A673 (cell line): ENCODE results near the gene CYTH4. TPM values are rescaled to one million over a fixed set of nuclear protein-coding genes. Genes with fewer than 3 reads are reported as not detected.

Experiments used
- BruUV-seq: library from RNA; stranded (reverse); fragments of 400-500 nt; replicated peaks from 2 replicates; lab custom pipeline; 2021; lab: Mats Ljungman, UMichigan
- CTCF ChIA-PET: fragments of 300-600 bp; sonication (Branson Sonifier 250); formaldehyde crosslinking; loops from one replicate; lab custom pipeline; 2022; ENCODE audit warnings: antibody characterized with exemption; lab: Charles Lee
- POLR2A ChIA-PET: fragments of 300-600 bp; sonication (Branson Sonifier 250); formaldehyde crosslinking; loops from one replicate; lab custom pipeline; 2022; ENCODE audit warnings: antibody characterized with exemption; ENCODE audit not compliant: low non-redundant PET; lab: Charles Lee
- DNase-seq: peaks from one replicate; pipeline ENCODE4 v3.0.0-alpha.2; 2015; ENCODE audit warnings: low spot score
- H3K27ac ChIP-seq: fragments of 200-600 bp; sonication (generic); 2 replicates; pipeline ENCODE4 v1.5.1; 2016; ENCODE audit warnings: mixed run types, low read depth, mild to moderate bottlenecking, mixed read lengths, antibody characterized with exemption, low read length; ENCODE audit not compliant: poor library complexity, severe bottlenecking
- H3K27me3 ChIP-seq: fragments of 200-600 bp; sonication (generic); replicated peaks from 2 replicates; pipeline ENCODE4 v1.6.1; 2017; ENCODE audit warnings: mixed run types, low read depth, mild to moderate bottlenecking, mixed read lengths, antibody characterized with exemption, low read length; ENCODE audit not compliant: insufficient read depth, poor library complexity
- H3K36me3 ChIP-seq: fragments of 200-600 bp; sonication (generic); 2 replicates; pipeline ENCODE4 v1.6.1; 2016; ENCODE audit warnings: mixed run types, mild to moderate bottlenecking, mixed read lengths, antibody characterized with exemption, low read length; ENCODE audit not compliant: insufficient read depth, poor library complexity, severe bottlenecking
- H3K4me1 ChIP-seq: fragments of 200-600 bp; sonication (generic); 2 replicates; pipeline ENCODE4 v1.6.1; 2017; ENCODE audit warnings: mixed run types, mild to moderate bottlenecking, mixed read lengths, antibody characterized with exemption, low read length; ENCODE audit not compliant: insufficient read depth, poor library complexity, severe bottlenecking
- H3K4me3 ChIP-seq: fragments of 200-600 bp; sonication (generic); 2 replicates; pipeline ENCODE4 v1.5.1; 2016; ENCODE audit warnings: low read depth, mixed run types, mild to moderate bottlenecking, mixed read lengths, low read length; ENCODE audit not compliant: poor library complexity, severe bottlenecking
- H3K9me3 ChIP-seq: fragments of 200-600 bp; sonication (generic); 2 replicates; pipeline ENCODE4 v1.6.1; 2016; ENCODE audit warnings: mixed run types, low read depth, mild to moderate bottlenecking, mixed read lengths, antibody characterized with exemption, low read length; ENCODE audit not compliant: poor library complexity, severe bottlenecking
- CTCF ChIP-seq: fragments of 300-800, 200-600 bp; sonication (generic); conservative IDR thresholded peaks from 2 replicates; pipeline ENCODE4 v1.5.1; 2017; ENCODE audit warnings: low read depth, mild to moderate bottlenecking, antibody characterized with exemption, low read length, moderate library complexity, mixed read lengths
- EZH2 ChIP-seq: fragments of 200-600 bp; sonication (generic); IDR thresholded peaks from 2 replicates; pipeline ENCODE4 v1.6.1; 2017; ENCODE audit warnings: borderline replicate concordance, low read depth, mild to moderate bottlenecking, mixed read lengths, antibody characterized with exemption, low read length; ENCODE audit not compliant: poor library complexity, severe bottlenecking
- intact Hi-C: fragments of 100-400 bp; cut with micrococcal nuclease; formaldehyde crosslinking; loops from one replicate; pipeline ENCODE4 v1.10.0; 2022; ENCODE audit not compliant: unreplicated experiment
- total RNA-seq: library from RNA; stranded (reverse); gene quantifications from 2 replicates; pipeline ENCODE4 v1.2.3, GENCODE V29; 2021

Gene CYTH4
- total RNA-seq, 1 experiment from 2014 or later: not detected

GRCh38 chr22:37276776-37277175, 5.5 kb upstream of the CYTH4 start:
- no TSS peak for BruUV-seq

GRCh38 chr22:37277384-37277783, 4.9 kb upstream of the CYTH4 start:
- DNase-seq: no peak
- ChIA-PET CTCF (no interaction called here), POLR2A (no interaction called here)
- BruUV-seq: no TSS peak
- Histone ChIP-seq H3K4me3 (no peak overlapping the region), H3K9me3 (no peaks in the 10 kb centered on the region), H3K27me3 (no peaks in the 10 kb centered on the region), H3K36me3 (no peaks in the 10 kb centered on the region), H3K27ac (no peak overlapping the region), H3K4me1 (no peaks in the 10 kb centered on the region)
- TF ChIP-seq EZH2 (no peak), CTCF (no peak)
- intact Hi-C loops: loop anchor here (10.0 kb wide), 1 partner anchor 147 kb away; the partner anchor contains the start of gene ELFN2

More at GRCh38 chr22:37276776-37277175, 5.5 kb upstream of the CYTH4 start:
- DNase-seq: no peak
- TF ChIP-seq EZH2: no peak
- TF ChIP-seq CTCF: no peak
- POLR2A ChIA-PET: no interaction called here
- Histone ChIP-seq H3K4me3 (no peak overlapping the region), H3K4me1 (no peaks in the 10 kb centered on the region), H3K36me3 (no peaks in the 10 kb centered on the region), H3K27ac (no peak overlapping the region), H3K27me3 (no peaks in the 10 kb centered on the region), H3K9me3 (no peaks in the 10 kb centered on the region)
- intact Hi-C loops: loop anchor here (10.0 kb wide), 1 partner anchor 148 kb away; the partner anchor contains the start of gene ELFN2
- CTCF ChIA-PET: no interaction called here

- Histone ChIP-seq H3K36me3 (no peaks in the 10 kb centered on the region), H3K9me3 (no peaks in the 10 kb centered on the region), H3K4me3 (no peak overlapping the region), H3K27ac (no peak overlapping the region), H3K4me1 (no peaks in the 10 kb centered on the region), H3K27me3 (no peaks in the 10 kb centered on the region)
- ChIA-PET CTCF (no interaction called here), POLR2A (no interaction called here)
- no peak for DNase-seq
- TF ChIP-seq CTCF (no peak), EZH2 (no peak)
- BruUV-seq: no TSS peak
- intact Hi-C loops: loop anchor here (10.0 kb wide), 1 partner anchor 147 kb away; the partner anchor contains the start of gene ELFN2
Measured at GRCh38 chr22:37278261-37278660, 4.0 kb upstream of the CYTH4 start.
